Psoas muscle (tissue), 8 donors: ENCODE data around the gene SUMO2. TPM values are rescaled to one million over a fixed set of nuclear protein-coding genes. Genes with fewer than 3 reads are reported as not detected.

ENCODE experiments used
- ATAC-seq, 4 donors: fragments of 200-7000 bp; cut with Tn5 transposase; one replicate each; pipeline ENCODE4 v1.9.1; 2020; ENCODE audit warnings: moderate library complexity in 3 of 4, mild to moderate bottlenecking in 2 of 4
- DNase-seq, 2 donors: peaks; one replicate each; pipeline ENCODE4 v3.0.0-alpha.2; 2020
- H3K27ac ChIP-seq: fragments of 200-600 bp; one replicate; pipeline ENCODE4 v1.8.0; 2022
- H3K27me3 ChIP-seq, 3 donors: fragments of 200-600 bp in 1 of 3; one replicate each; pipeline versions ENCODE4 v1.6.1 to v1.8.0; 2013 to 2022; ENCODE audit warnings: low read length in 2 of 3, mild to moderate bottlenecking in 2 of 3, moderate library complexity in 1 of 3; ENCODE audit not compliant: insufficient read depth in 3 of 3
- H3K36me3 ChIP-seq, 2 donors: fragments of 200-600 bp in 1 of 2; one replicate each; pipeline versions ENCODE4 v1.6.1 to v1.8.0; 2013 to 2022; ENCODE audit warnings: low read depth in 1 of 2, mild to moderate bottlenecking in 1 of 2, moderate library complexity in 1 of 2; ENCODE audit not compliant: insufficient read depth in 1 of 2
- H3K4me1 ChIP-seq: fragments of 200-600 bp; one replicate; pipeline ENCODE4 v1.8.0; 2022
- H3K4me3 ChIP-seq: fragments of 200-600 bp; one replicate; pipeline ENCODE4 v1.8.0; 2022; ENCODE audit warnings: mild to moderate bottlenecking
- H3K9me3 ChIP-seq: fragments of 200-600 bp; one replicate; pipeline ENCODE4 v1.8.0; 2022
- WGBS, 3 donors: extraction: QIAGEN DNeasy Blood & Tissue Kit; methylation state at CpG; one replicate each; pipeline versions ENCODE4 v1.1.6 to v1.1.7; 2013; 5-methylcytosine and 5-hydroxymethylcytosine counted together
- intact Hi-C, 2 donors: fragments of 100-400 bp; cut with DNase I; formaldehyde crosslinking; loops; one replicate each; pipeline versions ENCODE4 v1.11.0 to v1.14.2; 2022
- long read RNA-seq, 2 donors: library from polyadenylated mRNA; unstranded; transcript quantifications; one replicate each; pipeline ENCODE4 v2.0.0, GENCODE V29; 2021
- polyA plus RNA-seq, 3 donors: library from polyadenylated mRNA; stranded (reverse); fragments of 200-250 nt; gene quantifications; one replicate each; pipeline ENCODE4 v1.2.3, GENCODE V29; 2013
- total RNA-seq, 4 donors: library from RNA; stranded (reverse); fragmentation: NEBNext Ultra II Directional in 2 of 4; extraction: Animal tissue kit (Norgen Biotek cat#: 25700) in 2 of 4; gene quantifications; one replicate each; pipeline versions ENCODE4 v1.2.1 to v1.2.4, GENCODE V29; 2021 to 2023
- TF ChIP-seq, protein P1 (sequence below): fragments of 200-600 bp; IDR thresholded peaks from one replicate; pipeline ENCODE4 v1.8.0; 2022; ENCODE audit warnings: antibody characterized with exemption
- donor health status: healthy with polysubstance abuse.
- donor health status: DM: no; HTN: no; CAD: no; lungs with moderate emphysema.
- donor health status: Bipolar disorder and iron deficiency.
- donor health status: healthy.
- donor health status: DM: yes; HTN: yes; CAD: no.
- donor health status: DM: no; HTN: no; CAD: no.
- donor health status: DM: no; HTN: no; CAD: no.
- donor health status: DM: yes; HTN: yes; CAD: no.

SUMO2 gene
- total RNA-seq (100 to 1,000 TPM; 161 to 203 (median 185) TPM), polyA plus RNA-seq (10 to 100 TPM; 50.1 to 60.4 (median 56.2) TPM)
- long read RNA-seq, donor 1, transcript SUMO2-202 (4 exons, 3,190 nt), result major isoform, 78 of 84 reads
- long read RNA-seq, donor 1, partial matches to known transcripts, result 1 of 84 reads
- long read RNA-seq, donor 1, other reads (novel, unspliced or antisense), result 5 of 84 reads
- long read RNA-seq, donor 2, transcript SUMO2-202 (4 exons, 3,190 nt), result major isoform, 162 of 169 reads
- long read RNA-seq, donor 2, partial matches to known transcripts, result 0 of 169 reads
- long read RNA-seq, donor 2, other reads (novel, unspliced or antisense), result 3 of 169 reads

DNA sequence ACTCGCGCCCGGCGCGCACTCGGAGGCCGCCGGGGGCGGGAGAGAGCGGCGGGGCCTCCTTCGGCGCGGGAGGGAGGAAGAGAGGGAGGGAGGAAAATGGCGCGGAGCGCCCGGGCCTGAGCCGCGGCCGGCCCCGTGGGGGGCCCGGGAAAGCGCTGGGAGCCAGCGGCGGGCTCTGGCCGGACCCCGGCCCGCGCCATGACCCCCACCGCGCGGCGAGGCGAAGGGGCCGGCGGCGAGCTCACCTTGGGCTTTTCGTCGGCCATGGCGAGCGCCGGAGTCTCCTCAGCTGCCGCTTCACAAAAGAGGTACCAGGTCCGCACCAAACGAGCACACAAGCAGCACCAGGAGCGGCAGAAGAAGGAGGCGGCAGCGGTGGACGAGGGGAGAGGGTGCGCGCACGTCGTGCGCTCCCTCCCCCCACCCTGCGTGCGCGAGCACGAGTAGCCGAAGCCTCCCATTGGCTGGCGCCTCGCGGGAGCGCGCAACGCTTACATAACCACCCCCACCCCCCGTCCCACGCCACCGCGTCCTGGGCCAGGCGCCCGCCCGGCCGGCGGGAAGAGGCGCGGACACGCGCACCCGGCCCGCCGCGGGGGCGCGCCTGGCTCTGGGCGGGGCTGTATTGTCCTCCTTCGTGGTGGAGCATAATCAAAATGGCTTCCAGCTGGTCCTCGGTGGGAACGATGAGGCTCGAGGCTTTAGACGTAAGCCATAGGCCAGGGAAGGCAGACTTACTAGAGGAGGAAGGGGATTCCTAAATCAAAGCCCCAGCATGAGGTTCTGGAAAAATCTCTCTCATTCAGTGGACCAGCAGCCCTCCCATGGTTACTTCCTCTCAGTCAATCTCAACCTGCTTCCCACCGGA, at the start of gene SUMO2:
SUMO2 (minus strand) TSS at position 391 of the 868 bp plus-strand sequence; CDS start at position 266, 125 bp downstream.
- Histone ChIP-seq H3K36me3 (peaks cover 0 to 26% of the 10 kb centered on the region in 2 donors), H3K27ac (peak within 1 kb of the TSS; percentile 99), H3K4me1 (peaks cover 21% of the 10 kb centered on the region), H3K27me3 (no peaks in the 10 kb centered on the region), H3K9me3 (no peaks in the 10 kb centered on the region), H3K4me3 (peak within 1 kb of the TSS; percentile 99)
- ATAC-seq (peak; percentile 92 to 98 (median 97)), DNase-seq (peak; percentile 95 to 98)
- TF ChIP-seq, protein P1, sequence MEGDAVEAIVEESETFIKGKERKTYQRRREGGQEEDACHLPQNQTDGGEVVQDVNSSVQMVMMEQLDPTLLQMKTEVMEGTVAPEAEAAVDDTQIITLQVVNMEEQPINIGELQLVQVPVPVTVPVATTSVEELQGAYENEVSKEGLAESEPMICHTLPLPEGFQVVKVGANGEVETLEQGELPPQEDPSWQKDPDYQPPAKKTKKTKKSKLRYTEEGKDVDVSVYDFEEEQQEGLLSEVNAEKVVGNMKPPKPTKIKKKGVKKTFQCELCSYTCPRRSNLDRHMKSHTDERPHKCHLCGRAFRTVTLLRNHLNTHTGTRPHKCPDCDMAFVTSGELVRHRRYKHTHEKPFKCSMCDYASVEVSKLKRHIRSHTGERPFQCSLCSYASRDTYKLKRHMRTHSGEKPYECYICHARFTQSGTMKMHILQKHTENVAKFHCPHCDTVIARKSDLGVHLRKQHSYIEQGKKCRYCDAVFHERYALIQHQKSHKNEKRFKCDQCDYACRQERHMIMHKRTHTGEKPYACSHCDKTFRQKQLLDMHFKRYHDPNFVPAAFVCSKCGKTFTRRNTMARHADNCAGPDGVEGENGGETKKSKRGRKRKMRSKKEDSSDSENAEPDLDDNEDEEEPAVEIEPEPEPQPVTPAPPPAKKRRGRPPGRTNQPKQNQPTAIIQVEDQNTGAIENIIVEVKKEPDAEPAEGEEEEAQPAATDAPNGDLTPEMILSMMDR, result peak; percentile 38
- 1 to 2% (median 1%) methylated on average over 38 to 92 of the region's 92 CpGs for WGBS, 3 donors
- intact Hi-C loops, result loop anchor here in 1 of 2 donors (5.0 kb wide), 1 partner anchor 51 kb away; the partner anchor contains the start of gene NT5C

DNA sequence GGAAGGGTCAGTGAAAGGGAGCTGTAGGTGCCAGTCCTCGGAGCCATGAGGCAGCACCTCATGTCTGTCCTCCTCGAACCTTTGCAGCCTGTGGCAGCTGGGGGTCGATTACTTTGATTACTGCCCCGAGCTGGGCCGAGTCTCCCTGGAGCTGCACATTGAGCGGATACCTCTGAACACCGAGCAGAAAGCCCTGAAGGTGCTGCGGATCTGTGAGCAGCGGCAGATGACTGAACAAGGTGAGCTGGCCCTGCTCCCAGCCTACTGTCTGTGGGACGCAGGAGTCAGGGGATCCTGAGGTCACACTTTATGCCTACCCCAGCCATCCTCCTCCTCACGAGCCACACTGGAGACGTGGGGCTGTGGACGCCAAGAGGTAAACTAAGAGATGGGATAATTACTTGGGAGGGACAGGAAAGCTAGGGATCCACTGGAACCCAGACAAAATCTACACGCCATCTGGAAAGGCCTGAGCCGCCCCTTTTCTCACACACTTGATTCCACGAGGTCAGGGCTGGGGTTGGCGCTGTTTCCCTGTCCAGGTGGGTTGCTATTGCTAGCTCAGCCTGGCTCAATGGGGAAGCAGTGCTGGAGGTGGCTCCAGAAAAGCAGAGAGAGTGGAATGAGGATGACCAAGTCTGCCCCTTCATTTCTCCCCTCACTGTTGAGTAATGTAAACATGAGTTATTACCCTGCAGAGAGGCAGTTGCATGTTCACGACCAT, 49.1 kb upstream of the SUMO2 start:
- DNase-seq, result peak in 1 of 2 donors; percentile 41
- Histone ChIP-seq H3K4me3 (no peak overlapping the region), H3K4me1 (no peaks in the 10 kb centered on the region), H3K36me3 (peaks cover 8 to 94% of the 10 kb centered on the region in 2 donors), H3K9me3 (no peaks in the 10 kb centered on the region), H3K27ac (no peak overlapping the region), H3K27me3 (no peaks in the 10 kb centered on the region)
- intact Hi-C loops, result no loop called here
- 88 to 92% (median 90%) methylated on average over 18 of the region's 18 CpGs for WGBS, 3 donors
- no peak for ATAC-seq
- TF ChIP-seq, protein P1, result no peak

DNA sequence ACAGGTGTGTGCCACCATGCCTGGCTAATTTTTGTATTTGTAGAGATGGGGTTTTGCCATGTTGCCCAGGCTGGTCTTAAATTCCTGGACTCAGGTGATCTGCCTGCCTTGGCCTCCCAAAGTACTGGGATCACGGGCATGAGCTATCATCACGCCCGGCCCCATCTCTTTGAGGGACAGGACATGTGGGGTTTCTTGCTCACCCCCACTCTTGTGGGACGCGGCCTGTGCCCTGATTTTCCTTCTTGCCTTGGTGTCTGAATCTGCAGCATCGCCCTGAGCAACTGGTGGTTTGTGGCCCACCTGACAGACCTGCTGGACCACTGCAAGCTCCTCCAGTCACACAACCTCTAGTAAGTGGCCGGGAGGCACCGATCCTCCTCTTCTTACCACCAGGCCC, 48.3 kb upstream of the SUMO2 start:
- Histone ChIP-seq H3K27ac (no peak overlapping the region), H3K4me3 (no peak overlapping the region), H3K27me3 (no peaks in the 10 kb centered on the region), H3K4me1 (no peaks in the 10 kb centered on the region), H3K36me3 (peaks cover 6 to 94% of the 10 kb centered on the region in 2 donors), H3K9me3 (no peaks in the 10 kb centered on the region)
- DNase-seq (peak in 1 of 2 donors; percentile 30), ATAC-seq (no peak)
- intact Hi-C loops, result no loop called here
- TF ChIP-seq, protein P1, result no peak
- 87 to 96% (median 94%) methylated on average over 8 of the region's 8 CpGs for WGBS, 3 donors

DNA sequence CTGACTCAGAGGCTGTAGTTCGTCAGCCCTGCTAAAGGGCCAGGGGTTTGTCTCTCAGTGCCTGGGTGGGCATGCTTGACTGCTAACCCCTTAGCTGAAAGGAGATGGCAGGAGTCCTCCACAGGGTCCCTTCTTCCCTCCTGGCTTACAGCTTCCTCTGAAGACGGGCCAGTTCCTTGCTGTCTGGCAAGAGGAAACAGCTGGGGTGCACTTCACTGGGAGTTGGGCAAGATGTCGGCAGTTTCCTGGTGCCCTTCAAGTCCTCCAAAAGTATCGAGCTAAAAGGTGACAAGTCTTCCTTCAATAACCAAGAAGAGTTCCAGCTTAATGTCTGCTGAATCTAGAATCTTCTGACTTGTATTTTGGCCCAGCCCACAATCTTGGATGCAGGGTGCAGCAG, 46.1 kb upstream of the SUMO2 start:
- Histone ChIP-seq H3K9me3 (no peaks in the 10 kb centered on the region), H3K27ac (no peak overlapping the region), H3K4me1 (no peaks in the 10 kb centered on the region), H3K27me3 (no peaks in the 10 kb centered on the region), H3K36me3 (peaks cover 3 to 94% of the 10 kb centered on the region in 2 donors), H3K4me3 (no peak overlapping the region)
- 74 to 84% (median 80%) methylated on average over 4 of the region's 4 CpGs for WGBS, 3 donors
- TF ChIP-seq, protein P1, result no peak
- intact Hi-C loops, result no loop called here
- ATAC-seq (no peak), DNase-seq (peak; percentile 22 to 48)
